Activated CD4-positive, alpha-beta T cell treated with anti-CD3 and anti-CD28 coated beads, Interleukin-2, amount 50 U/mL, for 24 hours (primary cell): ENCODE results near the gene BRD2.

Source experiments
- DNase-seq, 2 donors: peaks; one replicate each; pipeline ENCODE4 v3.0.0-alpha.2; 2020; ENCODE audit warnings: low read depth in 1 of 2, low spot score in 1 of 2

The BRD2 gene

GRCh38 chr6:32984622-32985389 is 16.4 kb downstream of the BRD2 start:
- peak; percentile 83 to 87 for DNase-seq

GRCh38 chr6:32989368-32989767 is 21.0 kb downstream of the BRD2 start:
- DNase-seq, result no peak

GRCh38 chr6:32991972-32992371 is 23.6 kb downstream of the BRD2 start:
- no peak for DNase-seq

- no peak for DNase-seq
These were observed 25.1 kb downstream of the BRD2 start for GRCh38 chr6:32993363-32993973.

GRCh38 chr6:32995448-32995847 is 27.1 kb downstream of the BRD2 start:
- no peak for DNase-seq

- DNase-seq, result no peak
These were observed 31.7 kb downstream of the BRD2 start for GRCh38 chr6:33000055-33000454.

GRCh38 chr6:33001685-33002084 is 33.3 kb downstream of the BRD2 start:
- no peak for DNase-seq

GRCh38 chr6:33004940-33005339 is 36.5 kb downstream of the BRD2 start:
- no peak for DNase-seq

- DNase-seq, result no peak
These were observed 39.5 kb downstream of the BRD2 start for GRCh38 chr6:33007831-33008400.

GRCh38 chr6:33008944-33009861 is 40.8 kb downstream of the BRD2 start, which contains the start of gene HLA-DOA:
Gene HLA-DOA, minus strand, starts transcription at chr6:33009591.
- DNase-seq, result no peak

GRCh38 chr6:33010356-33010755 is 42.0 kb downstream of the BRD2 start:
- no peak for DNase-seq

- DNase-seq, result no peak
These were observed 45.2 kb downstream of the BRD2 start for GRCh38 chr6:33013608-33014007.

- DNase-seq, result peak in 1 of 2 donors; percentile 70
These were observed 46.6 kb downstream of the BRD2 start for GRCh38 chr6:33014841-33015634.

- no peak for DNase-seq
These were observed 47.4 kb downstream of the BRD2 start for GRCh38 chr6:33015798-33016197.

- no peak for DNase-seq
These were observed 48.6 kb downstream of the BRD2 start for GRCh38 chr6:33017018-33017417.

- no peak for DNase-seq
These were observed 49.4 kb downstream of the BRD2 start for GRCh38 chr6:33017694-33018353.

- DNase-seq, result no peak
These were observed 50.0 kb downstream of the BRD2 start for GRCh38 chr6:33018418-33018817.

GRCh38 chr6:33018904-33019303 is 50.5 kb downstream of the BRD2 start:
- DNase-seq, result peak in 1 of 2 donors; percentile 25

- no peak for DNase-seq
These were observed 51.0 kb downstream of the BRD2 start for GRCh38 chr6:33019372-33019771.

GRCh38 chr6:33021917-33022316 is 53.5 kb downstream of the BRD2 start:
- DNase-seq, result no peak
